Measurements from ENCODE around the gene NUP37.
"Not testable (repeated sequence)": the region's sequence is repeated elsewhere in the genome, so short reads cannot be mapped to it uniquely, and the experiment has no call there.

Gene NUP37

DNA sequence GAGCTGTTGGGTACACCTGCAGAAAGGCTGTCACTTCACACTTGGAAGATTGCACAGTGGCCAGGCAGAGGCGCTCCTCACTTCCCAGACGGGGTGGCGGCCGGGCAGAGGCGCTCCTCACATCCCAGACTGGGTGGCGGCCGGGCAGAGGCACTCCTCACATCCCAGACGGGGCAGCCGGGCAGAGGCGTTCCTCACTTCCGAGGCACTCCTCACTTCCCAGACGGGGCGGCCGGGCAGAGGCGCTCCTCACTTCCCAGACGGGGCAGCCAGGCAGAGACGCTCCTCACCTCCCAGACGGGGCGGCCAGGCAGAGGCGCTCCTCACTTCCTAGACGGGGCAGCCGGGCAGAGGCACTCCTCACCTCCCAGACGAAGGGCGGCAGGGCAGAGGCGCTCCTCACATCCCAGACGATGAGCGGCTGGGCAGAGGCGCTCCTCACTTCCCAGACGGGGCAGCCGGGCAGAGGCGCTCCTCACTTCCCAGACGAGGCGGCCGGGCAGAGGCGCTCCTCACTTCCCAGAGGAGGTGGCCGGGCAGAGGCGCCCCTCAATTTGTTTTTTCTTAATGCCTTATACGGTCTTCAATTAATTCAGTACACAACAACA is 30.6 kb downstream of the NUP37 start:
- not testable (repeated sequence) for DNase-seq

GRCh38 chr12:102080842-102081241 is 39.1 kb downstream of the NUP37 start:
- no peak for DNase-seq

GRCh38 chr12:102072092-102072491 is 47.8 kb downstream of the NUP37 start:
- not testable (repeated sequence) for DNase-seq

DNA sequence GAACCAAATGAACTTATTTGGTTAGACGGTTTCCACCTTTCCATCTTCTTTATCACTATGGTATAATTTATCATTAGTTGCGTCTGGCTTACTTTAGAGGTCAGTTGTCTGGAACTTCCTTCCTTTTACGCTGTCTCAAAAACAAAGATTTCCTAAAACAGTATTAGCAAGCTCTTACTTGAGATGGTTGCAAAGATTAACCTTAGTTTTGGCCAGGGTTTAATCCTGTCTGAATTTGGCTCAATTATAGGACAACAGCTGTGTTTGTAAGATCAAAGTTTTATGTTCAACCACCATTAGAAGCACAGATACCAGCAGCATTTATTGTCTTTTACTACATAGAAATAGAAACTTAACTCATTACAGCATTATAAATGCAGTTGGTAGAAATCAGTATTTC is 50.2 kb downstream of the NUP37 start:
- no peak for DNase-seq

DNA sequence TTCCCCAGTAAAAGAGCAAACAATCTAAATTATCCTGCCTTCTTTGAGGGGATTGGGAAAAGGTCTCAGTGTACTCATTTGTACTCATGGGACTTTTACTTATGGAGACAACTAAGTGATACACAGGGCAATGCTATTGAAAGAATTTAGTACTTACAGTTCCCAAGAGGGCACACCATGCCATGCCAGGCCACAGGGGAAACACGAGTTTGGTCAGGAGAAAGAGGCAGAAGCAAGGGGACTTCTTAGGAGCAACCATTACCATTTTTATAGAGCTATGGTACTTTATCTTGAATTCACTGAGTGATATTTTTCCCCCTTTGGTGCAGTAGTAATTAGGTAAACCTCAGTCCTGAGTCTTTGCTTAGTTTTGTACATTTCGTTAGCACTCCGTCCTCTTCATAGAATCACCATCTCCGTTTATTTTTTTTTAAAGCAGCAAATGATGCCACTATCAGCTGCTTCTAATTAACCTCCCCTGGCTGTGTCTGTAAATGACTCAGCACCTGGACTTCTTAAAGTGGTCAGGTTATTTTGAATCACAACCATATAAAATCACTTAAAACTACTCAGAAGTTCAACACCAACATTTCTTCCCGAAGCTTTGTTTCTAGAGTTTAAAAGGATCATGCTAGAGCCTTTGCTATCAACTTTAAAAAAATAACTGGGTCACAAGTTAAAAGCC is 52.2 kb downstream of the NUP37 start:
- peak; percentile 26 for DNase-seq

- no peak for DNase-seq
These were observed 55.4 kb downstream of the NUP37 start for GRCh38 chr12:102064476-102064875.

DNA sequence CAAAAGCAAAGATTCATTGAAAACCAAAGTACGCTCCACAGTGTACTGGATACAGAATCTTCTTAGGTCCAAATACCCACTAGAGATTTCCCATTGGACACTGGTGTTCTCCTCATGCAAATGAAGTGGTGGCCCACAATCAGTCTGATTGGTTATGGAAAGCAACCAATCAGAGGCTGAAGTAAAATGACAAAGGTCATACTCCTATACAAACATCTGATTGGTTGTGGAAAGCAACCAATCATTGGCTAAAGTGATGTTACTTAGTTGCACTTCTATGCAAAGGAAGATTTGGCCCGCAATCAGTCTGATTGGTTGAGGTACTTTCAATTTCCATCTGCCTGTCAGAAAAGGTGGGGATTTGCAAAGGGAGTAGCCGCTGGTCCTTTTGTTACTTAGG is 56.8 kb downstream of the NUP37 start:
- DNase-seq = peak; percentile 4

DNA sequence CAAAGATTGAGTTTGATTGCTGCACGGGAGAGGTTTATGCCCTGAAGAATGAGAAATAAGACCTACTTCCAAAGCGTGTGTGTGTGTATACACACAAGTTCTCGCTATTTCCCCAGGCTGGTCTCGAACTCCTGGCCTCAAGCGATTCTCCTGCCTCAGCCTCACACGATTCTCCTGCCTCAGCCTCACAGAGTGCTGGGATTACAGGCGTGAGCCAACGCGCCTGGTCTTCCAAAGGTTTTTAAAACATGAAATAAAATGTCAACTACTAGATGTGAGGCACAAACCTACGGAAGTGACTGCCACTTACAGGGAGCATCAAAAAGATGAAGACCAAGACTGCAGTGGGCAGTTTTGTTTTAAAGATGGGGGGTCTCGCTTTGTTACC is 57.5 kb downstream of the NUP37 start:
- DNase-seq = no peak

DNA sequence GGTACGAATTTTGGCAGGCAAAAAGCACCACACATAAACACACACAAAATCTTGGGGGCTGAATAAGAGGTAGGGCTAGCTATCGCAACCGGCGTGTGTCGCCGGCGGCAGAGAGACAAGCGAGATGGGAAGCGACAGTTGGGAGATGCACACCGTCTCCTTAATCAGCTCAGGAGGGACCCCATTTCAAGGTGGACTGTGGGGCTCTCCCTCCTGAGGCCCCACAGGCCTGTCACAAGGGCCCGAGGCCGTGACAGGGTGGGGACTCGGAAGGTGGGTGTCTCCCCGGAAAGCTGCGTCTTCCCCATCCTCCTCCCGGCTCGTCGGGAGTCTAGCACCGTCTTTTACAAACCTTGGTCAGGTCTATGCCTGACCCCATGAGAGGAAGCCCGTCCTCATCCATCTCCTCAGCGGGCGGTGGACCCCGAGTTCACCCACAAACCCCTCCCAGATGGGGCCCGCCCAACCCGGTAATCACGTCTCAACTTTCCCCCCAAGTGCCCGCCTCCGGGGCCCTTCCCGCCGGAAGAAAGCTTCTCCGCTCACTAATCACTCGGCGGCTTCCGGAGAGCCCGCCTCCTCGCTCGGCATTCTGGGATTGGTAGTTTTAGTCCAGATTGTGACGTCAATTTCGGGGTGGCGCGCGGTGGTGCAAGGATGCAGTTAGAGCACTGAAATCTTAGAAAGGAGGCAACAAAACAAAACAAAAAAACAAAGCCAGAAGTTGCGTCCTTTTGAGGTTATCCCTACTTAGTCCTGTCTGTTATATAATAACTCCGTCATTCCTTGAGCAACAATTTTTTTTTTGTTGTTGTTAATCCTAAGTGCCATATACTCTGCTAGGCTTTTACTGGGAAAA is 58.1 kb downstream of the NUP37 start, which contains the start of gene WASHC3:
Gene WASHC3 (minus strand): TSS at position 432 of the 859 bp plus-strand sequence. CDS start 29 bp downstream, at position 403.
- peak; percentile 93 for DNase-seq

- no peak for DNase-seq
These were observed 58.8 kb downstream of the NUP37 start for GRCh38 chr12:102061096-102061559.

- DNase-seq = no peak
These were observed 60.6 kb downstream of the NUP37 start for GRCh38 chr12:102059343-102059742.

DNA sequence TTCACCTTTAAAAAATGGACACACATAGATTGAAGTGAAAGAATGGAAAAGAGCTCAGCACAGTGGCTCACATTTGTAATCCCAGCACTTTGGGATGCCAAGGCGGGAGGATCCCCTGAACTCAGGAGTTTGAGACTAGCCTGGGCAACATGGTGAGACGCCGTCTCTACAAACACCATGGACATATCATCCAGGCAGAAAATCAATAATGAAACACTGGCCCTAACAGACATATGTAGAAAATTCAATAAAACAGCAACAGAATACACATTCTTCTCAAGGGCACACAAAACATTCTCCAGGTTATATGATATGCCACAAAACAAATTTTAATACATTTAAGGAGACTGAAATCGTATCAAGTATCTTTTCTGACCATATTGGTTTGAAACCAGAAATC is 65.6 kb downstream of the NUP37 start:
- DNase-seq = no peak

DNA sequence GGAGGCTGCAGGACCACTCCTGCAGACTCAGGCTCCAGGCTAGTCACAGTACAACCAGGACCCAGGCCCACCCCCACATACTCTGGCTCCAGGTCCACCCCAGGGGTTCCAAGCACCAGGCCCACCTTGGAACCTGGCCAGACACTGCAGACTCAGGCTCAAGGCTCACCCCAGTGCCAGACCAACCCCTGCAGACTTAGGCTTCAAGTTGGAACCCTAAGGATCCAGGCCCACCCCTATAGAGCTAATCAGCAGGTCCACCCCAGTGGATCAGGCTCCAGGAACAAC is 66.9 kb downstream of the NUP37 start:
- DNase-seq = no peak

DNA sequence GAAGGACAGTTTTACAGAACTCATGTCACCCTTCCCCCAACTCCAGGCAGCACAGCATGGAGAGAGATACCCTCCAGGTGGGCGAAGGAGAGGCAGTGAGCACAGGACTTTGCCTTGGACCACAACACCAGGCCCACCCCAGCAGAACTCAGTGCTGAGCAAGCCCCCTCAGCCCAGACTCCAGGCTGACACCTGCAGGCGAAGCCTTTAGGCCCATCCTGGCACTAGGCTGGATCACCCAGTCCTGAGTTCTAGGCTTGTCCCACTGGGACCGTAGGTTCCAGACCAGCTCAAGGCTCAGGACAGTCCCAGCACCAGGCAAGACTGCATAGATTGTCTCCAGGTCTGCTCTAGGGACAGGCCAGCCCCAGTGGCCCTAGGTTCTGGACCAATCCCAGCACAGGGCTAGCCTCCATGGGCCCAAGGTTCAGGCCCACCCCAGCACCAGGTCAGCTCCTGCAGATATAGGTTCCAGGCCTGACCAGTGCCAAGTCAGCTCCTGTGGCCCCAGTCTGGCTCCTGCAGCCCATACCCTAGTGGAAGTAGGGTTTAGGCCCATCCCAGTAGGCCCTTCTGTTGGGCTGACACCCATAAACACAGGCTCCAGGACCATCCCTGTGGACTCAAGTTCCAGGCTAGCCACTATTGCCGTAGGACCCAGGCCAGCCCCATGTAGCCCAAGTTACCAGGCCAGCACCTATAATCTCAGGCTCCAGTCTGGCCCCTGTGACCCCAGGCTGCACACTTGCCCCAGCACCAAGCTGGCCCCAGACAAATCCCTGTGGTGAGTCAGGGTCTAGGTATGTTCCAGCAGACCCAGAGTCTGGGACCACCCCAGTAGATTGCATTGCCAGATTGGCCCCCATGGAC is 67.5 kb downstream of the NUP37 start:
- DNase-seq = no peak

DNA sequence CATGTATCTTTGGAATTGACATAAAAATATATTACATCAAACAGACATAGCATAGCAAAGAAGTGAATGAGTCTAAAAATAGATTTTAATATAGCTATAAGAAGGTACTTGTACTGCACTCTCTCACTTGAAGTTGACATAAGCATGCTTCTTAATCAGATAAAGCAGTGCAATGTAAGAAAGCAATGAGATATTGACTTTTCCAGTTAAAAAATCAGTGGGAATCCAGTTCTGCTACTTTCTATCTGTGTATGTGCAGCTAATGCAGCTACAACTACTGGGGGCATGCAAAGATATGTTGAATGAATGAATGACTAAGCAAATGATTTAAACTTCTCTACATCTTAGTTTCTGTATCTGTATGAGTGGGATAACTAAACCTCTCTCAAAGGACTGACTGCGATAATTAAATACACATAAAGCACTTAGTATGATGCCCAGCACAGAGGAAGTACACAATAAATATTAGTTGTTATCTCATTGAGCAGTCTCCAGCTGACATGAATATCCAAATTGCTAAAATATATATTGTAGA is 68.4 kb downstream of the NUP37 start:
- no peak for DNase-seq

- DNase-seq = no peak
These were observed 69.1 kb downstream of the NUP37 start for GRCh38 chr12:102050660-102051430.

DNA sequence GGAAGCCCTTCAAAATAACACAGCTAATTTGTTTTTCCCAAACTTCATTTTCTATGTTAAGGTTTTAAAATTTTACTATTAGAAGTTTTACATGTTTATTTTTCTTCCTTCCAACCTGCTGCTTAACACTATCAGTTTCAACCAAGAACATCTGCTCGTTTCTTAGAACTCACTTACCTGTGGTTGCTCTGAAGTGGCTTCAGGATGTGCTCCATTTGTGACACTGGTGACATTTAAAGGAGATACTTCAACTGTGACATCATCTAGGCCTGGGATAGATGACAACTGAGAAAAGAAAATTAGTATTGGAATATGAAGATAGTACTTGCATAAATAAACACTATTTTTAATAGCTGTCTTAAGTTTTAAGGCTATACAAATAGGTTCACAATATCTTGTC is 76.0 kb downstream of the NUP37 start:
- DNase-seq = no peak

GRCh38 chr12:102033991-102034745 is 85.7 kb downstream of the NUP37 start:
- DNase-seq = no peak

DNA sequence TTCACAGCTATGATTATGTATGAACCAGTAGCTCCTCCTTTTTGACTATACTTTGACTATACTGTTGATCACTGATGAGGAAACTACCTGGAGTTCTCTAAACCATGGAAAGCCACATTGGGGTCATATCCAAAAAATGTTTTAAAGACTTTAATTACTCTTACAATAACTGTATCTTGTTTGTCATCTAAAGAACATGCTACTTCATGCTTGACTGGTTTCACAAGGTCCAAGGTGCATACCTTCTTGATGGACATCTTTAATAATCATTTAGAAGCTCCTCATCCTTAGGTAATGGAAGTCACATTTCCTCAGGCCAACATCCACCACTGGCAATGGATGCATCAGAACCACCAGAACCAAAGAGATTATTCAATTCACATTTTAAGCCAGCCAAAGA is 88.1 kb downstream of the NUP37 start:
- DNase-seq = no peak

DNA sequence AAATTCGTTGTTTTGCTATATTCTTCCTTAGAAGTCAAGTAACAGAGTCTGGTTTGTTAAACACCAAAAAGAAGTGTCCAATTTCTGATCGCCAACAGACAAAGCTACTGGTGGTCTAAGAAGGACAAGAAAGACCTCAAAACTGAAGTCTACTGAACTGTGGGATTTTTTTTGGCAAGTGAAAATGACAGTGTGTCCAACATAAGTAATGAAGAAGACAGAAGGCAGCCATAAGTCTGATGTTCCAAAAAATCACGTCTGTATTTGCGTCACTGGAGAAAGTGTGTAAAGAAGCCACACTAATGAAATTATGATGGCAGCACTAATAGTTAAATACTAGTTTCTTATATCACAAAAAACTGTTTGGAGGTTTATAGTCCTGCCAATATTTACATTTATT is 90.8 kb downstream of the NUP37 start:
- DNase-seq = no peak

DNA sequence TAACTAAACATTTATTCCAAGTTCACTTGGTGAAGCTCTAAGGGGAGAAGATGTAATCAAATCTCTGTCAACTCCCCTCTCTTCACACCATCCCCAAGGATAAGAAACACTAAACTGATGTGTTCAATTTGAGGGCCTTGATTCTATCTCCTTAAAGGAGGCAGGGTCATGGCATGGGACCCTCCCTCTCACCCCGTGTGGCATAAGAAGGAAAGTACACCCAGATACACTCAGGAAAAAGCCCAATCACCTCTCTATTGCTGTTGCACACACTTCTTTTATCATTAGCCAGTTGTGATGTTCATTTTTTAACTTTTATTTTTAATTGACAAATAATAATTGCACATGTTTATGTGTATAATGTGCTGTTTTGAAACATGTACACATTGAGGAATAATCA is 93.2 kb downstream of the NUP37 start:
- no peak for DNase-seq
